C4-2B (cell line): ENCODE measurements around the gene POGLUT3.

Experiments used
- H3K27ac ChIP-seq: fragments of 450-650 bp; 2 replicates; pipeline ENCODE4 v1.5.1; 2017
- CTCF ChIP-seq: fragments of 450-650 bp; conservative IDR thresholded peaks from 2 replicates; pipeline ENCODE4 v1.5.1; 2017; ENCODE audit warnings: mild to moderate bottlenecking
- ZFX ChIP-seq: fragments of 450-650 bp; IDR thresholded peaks from 2 replicates; pipeline ENCODE4 v1.6.1; 2017

POGLUT3 gene

GRCh38 chr11:108518581-108518980 lies 20.4 kb upstream of the POGLUT3 start:
- no peak for TF ChIP-seq CTCF
- no peak for TF ChIP-seq ZFX
- H3K27ac ChIP-seq = no peak overlapping the region

GRCh38 chr11:108516125-108516524 lies 17.9 kb upstream of the POGLUT3 start:
- TF ChIP-seq CTCF = no peak
- no peak for TF ChIP-seq ZFX
- H3K27ac ChIP-seq = no peak overlapping the region

- H3K27ac ChIP-seq = no peak overlapping the region
- TF ChIP-seq ZFX = no peak
- no peak for TF ChIP-seq CTCF
Observed at GRCh38 chr11:108512708-108513107, 14.5 kb upstream of the POGLUT3 start.

GRCh38 chr11:108511851-108512474 lies 13.8 kb upstream of the POGLUT3 start:
- no peak overlapping the region for H3K27ac ChIP-seq
- TF ChIP-seq CTCF (no peak), ZFX (no peak)

- no peak overlapping the region for H3K27ac ChIP-seq
- TF ChIP-seq CTCF (no peak), ZFX (no peak)
Observed at GRCh38 chr11:108508653-108509593, 10.7 kb upstream of the POGLUT3 start.

- TF ChIP-seq ZFX (no peak), CTCF (no peak)
- H3K27ac ChIP-seq = no peak overlapping the region
Observed at GRCh38 chr11:108501396-108501795, 3.2 kb upstream of the POGLUT3 start.

- no peak overlapping the region for H3K27ac ChIP-seq
- no peak for TF ChIP-seq CTCF
- TF ChIP-seq ZFX = no peak
Observed at GRCh38 chr11:108500721-108501120, 2.5 kb upstream of the POGLUT3 start.
